Kidney epithelial cell (primary cell): ENCODE measurements around the gene ARMC5. TPM values are rescaled to one million over a fixed set of nuclear protein-coding genes. Genes with fewer than 3 reads are reported as not detected.

Experiments used
- DNase-seq: peaks from one replicate; pipeline ENCODE4 v3.0.0-alpha.2; 2010; ENCODE audit warnings: low read depth
- H3K27me3 ChIP-seq: 2 replicates; pipeline ENCODE4 v1.6.0; 2011; ENCODE audit warnings: low read length; ENCODE audit not compliant: control insufficient read depth, insufficient read depth
- H3K36me3 ChIP-seq: 2 replicates; pipeline ENCODE4 v1.5.1; 2011; ENCODE audit warnings: low read length; ENCODE audit not compliant: control insufficient read depth, insufficient read depth
- H3K4me3 ChIP-seq: 2 replicates; pipeline ENCODE4 v1.5.1; 2011; ENCODE audit warnings: low read depth, mild to moderate bottlenecking, control low read depth, low read length
- total RNA-seq: library from RNA; depleted of rRNA; stranded (reverse); fragments of >200 nt; gene quantifications from 2 replicates; pipeline ENCODE4 v1.2.3, GENCODE V29; 2015
- TF ChIP-seq, protein P1 (sequence below): IDR thresholded peaks from 2 replicates; pipeline ENCODE4 v1.5.1; 2011; ENCODE audit warnings: mild to moderate bottlenecking, moderate library complexity, low read length, control low read depth, inconsistent platforms; ENCODE audit not compliant: insufficient read depth, poor library complexity, severe bottlenecking

Gene ARMC5
- total RNA-seq, 1 donor from 2014 or later: 18.7 TPM

- Histone ChIP-seq H3K36me3 (no peaks in the 10 kb centered on the region), H3K4me3 (no peak overlapping the region), H3K27me3 (peaks cover 41% of the 10 kb centered on the region)
- DNase-seq: peak; percentile 66
- TF ChIP-seq, protein P1, sequence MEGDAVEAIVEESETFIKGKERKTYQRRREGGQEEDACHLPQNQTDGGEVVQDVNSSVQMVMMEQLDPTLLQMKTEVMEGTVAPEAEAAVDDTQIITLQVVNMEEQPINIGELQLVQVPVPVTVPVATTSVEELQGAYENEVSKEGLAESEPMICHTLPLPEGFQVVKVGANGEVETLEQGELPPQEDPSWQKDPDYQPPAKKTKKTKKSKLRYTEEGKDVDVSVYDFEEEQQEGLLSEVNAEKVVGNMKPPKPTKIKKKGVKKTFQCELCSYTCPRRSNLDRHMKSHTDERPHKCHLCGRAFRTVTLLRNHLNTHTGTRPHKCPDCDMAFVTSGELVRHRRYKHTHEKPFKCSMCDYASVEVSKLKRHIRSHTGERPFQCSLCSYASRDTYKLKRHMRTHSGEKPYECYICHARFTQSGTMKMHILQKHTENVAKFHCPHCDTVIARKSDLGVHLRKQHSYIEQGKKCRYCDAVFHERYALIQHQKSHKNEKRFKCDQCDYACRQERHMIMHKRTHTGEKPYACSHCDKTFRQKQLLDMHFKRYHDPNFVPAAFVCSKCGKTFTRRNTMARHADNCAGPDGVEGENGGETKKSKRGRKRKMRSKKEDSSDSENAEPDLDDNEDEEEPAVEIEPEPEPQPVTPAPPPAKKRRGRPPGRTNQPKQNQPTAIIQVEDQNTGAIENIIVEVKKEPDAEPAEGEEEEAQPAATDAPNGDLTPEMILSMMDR: no peak
Observed at GRCh38 chr16:31484491-31485171, 25.3 kb downstream of the ARMC5 start.

DNA sequence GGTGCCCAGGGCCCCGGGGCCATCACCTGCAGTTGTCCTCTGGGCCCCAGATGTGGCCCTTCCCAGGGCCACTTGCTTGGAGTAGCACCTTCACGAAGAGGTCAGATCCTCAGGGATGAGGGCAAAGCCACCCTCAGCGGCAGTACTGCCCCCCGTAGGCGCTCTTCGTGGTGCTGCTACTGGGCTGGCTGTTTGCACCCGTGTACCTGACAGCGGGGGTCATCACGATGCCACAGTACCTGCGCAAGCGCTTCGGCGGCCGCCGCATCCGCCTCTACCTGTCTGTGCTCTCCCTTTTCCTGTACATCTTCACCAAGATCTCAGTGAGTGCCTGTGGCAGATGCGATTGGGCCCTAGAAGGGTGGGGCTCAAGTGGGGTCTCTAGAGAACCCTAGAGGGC lies 26.3 kb downstream of the ARMC5 start:
- Histone ChIP-seq H3K4me3 (no peak overlapping the region), H3K36me3 (no peaks in the 10 kb centered on the region), H3K27me3 (peaks cover 41% of the 10 kb centered on the region)
- TF ChIP-seq, protein P1: no peak
- no peak for DNase-seq

GRCh38 chr16:31486045-31486444 lies 26.7 kb downstream of the ARMC5 start:
- peaks cover 41% of the 10 kb centered on the region for H3K27me3 ChIP-seq
- TF ChIP-seq, protein P1: no peak
- no peaks in the 10 kb centered on the region for H3K36me3 ChIP-seq
- no peak overlapping the region for H3K4me3 ChIP-seq
- no peak for DNase-seq

DNA sequence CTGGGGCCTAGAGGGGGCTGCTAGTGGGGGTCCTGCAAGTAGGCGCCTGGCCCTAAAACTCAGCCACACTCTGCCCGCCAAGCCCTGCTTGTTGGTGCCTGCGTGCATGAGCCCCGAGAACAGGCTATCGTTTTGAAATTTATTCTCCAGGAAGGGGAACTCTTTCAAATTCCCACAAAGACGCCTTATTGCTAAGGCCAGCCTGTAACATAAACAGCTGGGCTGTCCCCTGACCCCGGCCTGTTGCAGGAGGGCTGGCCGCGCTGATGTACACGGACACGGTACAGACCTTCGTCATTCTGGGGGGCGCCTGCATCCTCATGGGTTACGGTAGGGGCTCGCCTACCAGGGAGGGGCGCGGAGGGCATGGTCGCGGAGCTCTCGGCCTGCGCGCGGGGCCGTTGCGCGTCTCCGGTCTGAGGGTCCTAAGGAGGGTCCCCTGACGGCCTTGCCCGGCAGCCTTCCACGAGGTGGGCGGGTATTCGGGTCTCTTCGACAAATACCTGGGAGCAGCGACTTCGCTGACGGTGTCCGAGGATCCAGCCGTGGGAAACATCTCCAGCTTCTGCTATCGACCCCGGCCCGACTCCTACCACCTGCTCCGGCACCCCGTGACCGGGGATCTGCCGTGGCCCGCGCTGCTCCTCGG lies 27.9 kb downstream of the ARMC5 start:
- Histone ChIP-seq H3K36me3 (no peaks in the 10 kb centered on the region), H3K27me3 (peaks cover 38% of the 10 kb centered on the region), H3K4me3 (peak overlapping the region; percentile 38)
- TF ChIP-seq, protein P1: no peak
- no peak for DNase-seq

GRCh38 chr16:31487720-31488467 lies 28.6 kb downstream of the ARMC5 start:
- Histone ChIP-seq H3K27me3 (peaks cover 36% of the 10 kb centered on the region), H3K36me3 (peaks cover 1% of the 10 kb centered on the region), H3K4me3 (peak overlapping the region; percentile 38)
- TF ChIP-seq, protein P1: no peak
- DNase-seq: no peak
